ENCODE measurements around the gene SEPTIN12. TPM values are rescaled to one million over a fixed set of nuclear protein-coding genes. Genes with fewer than 3 reads are reported as not detected.
"Not testable (repeated sequence)": the region's sequence is repeated elsewhere in the genome, so short reads cannot be mapped to it uniquely, and the experiment has no call there.

SEPTIN12 gene
- total RNA-seq, 2 donors from 2014 or later, result not detected

DNA sequence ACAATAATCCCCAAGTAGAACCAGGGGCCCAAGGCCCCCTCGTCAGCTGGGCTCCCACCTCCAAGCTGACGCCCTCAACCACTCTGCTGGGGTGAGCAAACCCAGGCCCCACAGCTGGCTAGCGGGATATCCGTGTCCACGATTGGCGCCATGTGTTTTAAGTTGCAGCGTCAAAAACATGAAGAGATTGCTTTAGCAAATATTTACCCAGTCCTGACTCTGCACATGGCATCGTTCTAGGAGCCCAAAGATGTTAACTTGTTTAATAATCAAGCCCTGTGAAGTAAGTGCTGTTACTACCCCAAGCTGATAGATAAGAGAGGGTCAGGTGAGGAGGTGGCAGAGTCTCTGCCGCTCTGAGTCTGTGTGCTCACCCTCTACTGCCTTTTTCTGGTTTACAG, 344 bp upstream of the SEPTIN12 start:
- intact Hi-C loops (cut with DNase I), result no loop called here
- Histone ChIP-seq H3K4me1 (no peaks in the 10 kb centered on the region), H3K27me3 (no peaks in the 10 kb centered on the region), H3K27ac (no peak overlapping the region), H3K9ac (ENCODE audit: low read depth in 2 of 2, low read length in 2 of 2) (no peak overlapping the region), H3K9me3 (no peaks in the 10 kb centered on the region), H3K36me3 (no peaks in the 10 kb centered on the region), H3K4me3 (no peak overlapping the region)
- TF ChIP-seq, protein P1, sequence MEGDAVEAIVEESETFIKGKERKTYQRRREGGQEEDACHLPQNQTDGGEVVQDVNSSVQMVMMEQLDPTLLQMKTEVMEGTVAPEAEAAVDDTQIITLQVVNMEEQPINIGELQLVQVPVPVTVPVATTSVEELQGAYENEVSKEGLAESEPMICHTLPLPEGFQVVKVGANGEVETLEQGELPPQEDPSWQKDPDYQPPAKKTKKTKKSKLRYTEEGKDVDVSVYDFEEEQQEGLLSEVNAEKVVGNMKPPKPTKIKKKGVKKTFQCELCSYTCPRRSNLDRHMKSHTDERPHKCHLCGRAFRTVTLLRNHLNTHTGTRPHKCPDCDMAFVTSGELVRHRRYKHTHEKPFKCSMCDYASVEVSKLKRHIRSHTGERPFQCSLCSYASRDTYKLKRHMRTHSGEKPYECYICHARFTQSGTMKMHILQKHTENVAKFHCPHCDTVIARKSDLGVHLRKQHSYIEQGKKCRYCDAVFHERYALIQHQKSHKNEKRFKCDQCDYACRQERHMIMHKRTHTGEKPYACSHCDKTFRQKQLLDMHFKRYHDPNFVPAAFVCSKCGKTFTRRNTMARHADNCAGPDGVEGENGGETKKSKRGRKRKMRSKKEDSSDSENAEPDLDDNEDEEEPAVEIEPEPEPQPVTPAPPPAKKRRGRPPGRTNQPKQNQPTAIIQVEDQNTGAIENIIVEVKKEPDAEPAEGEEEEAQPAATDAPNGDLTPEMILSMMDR (IDR thresholded peaks at IDR 0.05), result no peak
- DNase-seq, result no peak

DNA sequence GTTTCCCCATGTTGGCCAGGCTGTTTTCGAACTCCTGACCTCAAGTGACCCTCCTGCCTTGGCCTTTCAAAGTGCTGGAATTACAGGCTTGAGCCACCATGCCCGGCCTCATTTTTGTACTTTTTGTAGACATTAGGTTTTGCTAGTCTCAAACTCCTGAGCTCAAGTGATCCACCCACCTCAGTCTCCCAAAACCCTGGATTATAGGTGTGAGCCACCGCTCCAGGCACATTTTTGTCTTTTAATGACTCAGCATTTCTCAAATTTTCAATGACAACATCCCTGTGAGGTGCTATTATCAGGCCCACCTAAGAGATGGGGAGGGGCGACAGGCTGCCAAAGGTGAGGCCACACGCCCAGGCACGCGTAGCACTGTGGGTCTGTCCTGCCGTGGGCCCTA, 1.1 kb downstream of the SEPTIN12 start:
- Histone ChIP-seq H3K9me3 (no peaks in the 10 kb centered on the region), H3K9ac (ENCODE audit: low read depth in 2 of 2, low read length in 2 of 2) (no peak overlapping the region), H3K36me3 (no peaks in the 10 kb centered on the region), H3K4me1 (no peaks in the 10 kb centered on the region), H3K27ac (no peak overlapping the region), H3K27me3 (no peaks in the 10 kb centered on the region), H3K4me3 (no peak overlapping the region)
- no peak for DNase-seq
- intact Hi-C loops (cut with DNase I), result no loop called here
- TF ChIP-seq, protein P1 (IDR thresholded peaks at IDR 0.05), result no peak

DNA sequence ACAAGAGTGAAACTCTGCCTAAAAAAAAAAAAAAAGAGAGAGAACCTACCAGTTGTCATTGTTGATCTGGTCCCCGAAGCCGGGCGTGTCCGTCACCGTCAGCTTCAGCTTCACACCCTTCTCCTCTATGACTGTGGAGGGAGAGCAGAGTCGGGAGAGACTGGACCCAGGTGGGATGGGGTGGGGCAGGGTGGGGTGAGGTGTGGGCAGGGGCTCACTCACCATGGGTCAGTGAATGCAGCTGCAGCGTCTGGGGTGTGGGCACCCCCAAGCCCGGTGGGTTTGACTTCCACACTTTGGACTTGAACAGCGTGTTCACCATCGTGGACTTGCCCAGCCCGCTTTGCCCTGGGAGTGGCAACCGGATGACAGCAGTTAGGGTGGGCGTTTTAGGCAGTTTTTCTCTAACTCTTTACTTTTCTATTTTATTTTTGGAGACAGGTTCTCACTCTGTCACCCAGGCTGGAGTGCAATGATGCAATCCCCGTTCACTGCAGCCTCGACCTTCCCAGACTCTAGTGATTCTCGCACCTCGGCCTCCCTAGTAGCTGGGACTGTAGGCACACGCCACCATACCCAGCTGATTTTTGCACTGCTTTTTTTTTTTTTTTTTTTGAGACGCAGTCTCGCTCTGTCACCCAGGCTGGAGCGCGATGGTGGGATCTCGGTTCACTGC, 2.2 kb downstream of the SEPTIN12 start:
- no peaks in the 10 kb centered on the region for H3K27me3 ChIP-seq
- TF ChIP-seq, protein P1 (IDR thresholded peaks at IDR 0.05), result no peak
- DNase-seq, result no peak
- H3K9ac ChIP-seq (ENCODE audit: low read depth in 2 of 2, low read length in 2 of 2), result no peak overlapping the region
- no peak overlapping the region for H3K4me3 ChIP-seq
- H3K9me3 ChIP-seq, result no peaks in the 10 kb centered on the region
- H3K27ac ChIP-seq, result no peak overlapping the region
- no peaks in the 10 kb centered on the region for H3K36me3 ChIP-seq
- intact Hi-C loops (cut with DNase I), result no loop called here
- no peaks in the 10 kb centered on the region for H3K4me1 ChIP-seq

DNA sequence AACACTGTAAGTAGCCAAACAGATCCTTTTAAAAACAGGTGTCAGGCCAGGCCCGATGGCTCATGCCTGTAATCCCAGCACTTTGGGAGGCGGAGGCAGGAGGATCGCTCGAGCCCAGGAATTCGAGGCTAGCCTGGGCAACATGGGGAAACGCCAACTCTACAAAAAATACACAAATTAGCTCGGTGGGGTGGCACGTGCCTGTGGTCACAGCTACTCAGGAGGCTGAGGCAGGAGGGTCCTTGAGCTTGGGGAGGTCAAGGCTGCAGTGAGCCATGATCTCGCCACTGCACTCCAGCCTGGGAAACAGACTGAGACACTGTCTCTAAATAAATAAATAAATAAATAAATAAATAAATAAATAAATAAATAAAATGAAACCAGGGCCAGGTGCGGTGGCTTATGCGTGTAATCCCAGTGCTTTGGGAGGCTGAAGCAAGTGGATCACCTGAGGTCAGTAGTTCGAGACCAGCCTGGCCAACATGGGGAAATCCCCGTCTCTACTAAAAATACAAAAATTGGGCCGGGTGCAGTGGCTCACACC, 3.6 kb downstream of the SEPTIN12 start:
- H3K9me3 ChIP-seq; intact Hi-C loops (cut with DNase I); H3K4me3 ChIP-seq; H3K36me3 ChIP-seq; H3K27me3 ChIP-seq; H3K9ac ChIP-seq (ENCODE audit: low read depth in 2 of 2, low read length in 2 of 2); H3K27ac ChIP-seq; DNase-seq; H3K4me1 ChIP-seq: not testable (repeated sequence)

DNA sequence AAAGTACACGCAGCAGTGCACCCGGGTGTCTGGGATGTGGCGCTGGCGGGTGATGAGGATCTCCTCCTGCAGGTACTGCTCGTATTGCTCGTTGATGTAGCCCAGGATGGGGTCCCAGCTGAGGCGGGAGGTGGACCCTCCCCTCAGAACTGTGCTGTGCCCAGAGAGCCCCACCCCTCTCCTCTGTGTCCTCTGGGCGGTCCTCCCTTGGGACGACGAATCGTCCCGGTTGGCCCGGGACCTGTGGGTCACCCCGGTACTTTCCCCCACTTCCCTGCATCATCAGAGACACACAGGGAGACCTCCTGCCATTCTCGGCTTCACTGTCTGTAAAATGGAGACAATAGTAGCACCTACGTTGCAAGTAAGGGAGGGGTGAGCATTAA, 4.2 kb downstream of the SEPTIN12 start:
- Histone ChIP-seq H3K36me3 (no peaks in the 10 kb centered on the region), H3K27ac (no peak overlapping the region), H3K9me3 (no peaks in the 10 kb centered on the region), H3K4me1 (no peaks in the 10 kb centered on the region), H3K9ac (ENCODE audit: low read depth in 2 of 2, low read length in 2 of 2) (no peak overlapping the region), H3K4me3 (no peak overlapping the region), H3K27me3 (no peaks in the 10 kb centered on the region)
- TF ChIP-seq, protein P1 (IDR thresholded peaks at IDR 0.05), result no peak
- intact Hi-C loops (cut with DNase I), result no loop called here
- no peak for DNase-seq

DNA sequence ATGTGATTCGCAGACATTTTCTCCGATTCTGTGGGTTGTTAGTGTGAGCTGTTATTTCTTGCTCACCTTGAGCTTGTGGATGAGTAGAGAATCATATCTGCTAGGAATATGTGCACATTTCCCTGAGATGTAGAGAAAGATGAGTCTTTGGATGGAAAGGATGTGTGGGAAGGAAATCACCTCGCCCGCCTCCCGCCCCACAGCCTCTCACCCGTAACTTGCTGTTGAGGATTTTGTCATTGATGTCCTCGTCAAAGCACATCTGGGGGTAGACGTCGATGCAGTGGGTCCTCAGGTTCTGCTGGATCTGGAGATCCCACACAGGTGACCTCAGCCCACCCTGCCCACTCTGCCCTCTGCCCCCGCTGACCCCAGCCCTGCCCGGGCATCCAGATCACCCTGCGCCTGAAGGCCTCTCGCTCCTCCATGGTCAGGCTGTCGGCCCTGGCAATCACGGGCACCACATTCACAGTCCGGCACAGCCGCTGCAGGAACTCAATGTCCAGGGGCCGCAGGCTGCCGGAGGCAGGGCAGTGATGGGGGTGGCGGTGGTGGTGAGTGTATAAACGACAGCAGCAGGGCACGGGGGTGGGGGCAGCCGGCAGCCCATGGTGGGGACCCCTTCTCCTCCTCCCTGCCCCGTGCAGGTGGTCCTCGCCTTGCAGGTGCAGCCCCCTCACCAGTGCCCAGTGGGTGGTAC, 4.7 kb downstream of the SEPTIN12 start:
- Histone ChIP-seq H3K27ac (no peak overlapping the region), H3K9ac (ENCODE audit: low read depth in 2 of 2, low read length in 2 of 2) (no peak overlapping the region), H3K4me3 (no peak overlapping the region), H3K4me1 (no peaks in the 10 kb centered on the region), H3K9me3 (no peaks in the 10 kb centered on the region), H3K36me3 (no peaks in the 10 kb centered on the region), H3K27me3 (no peaks in the 10 kb centered on the region)
- no peak for DNase-seq
- TF ChIP-seq, protein P1 (IDR thresholded peaks at IDR 0.05), result no peak
- intact Hi-C loops (cut with DNase I), result no loop called here

Measured in colonic mucosa (tissue), 4 donors.